Measurements from ENCODE around the gene LETM1.

Gene LETM1

DNA sequence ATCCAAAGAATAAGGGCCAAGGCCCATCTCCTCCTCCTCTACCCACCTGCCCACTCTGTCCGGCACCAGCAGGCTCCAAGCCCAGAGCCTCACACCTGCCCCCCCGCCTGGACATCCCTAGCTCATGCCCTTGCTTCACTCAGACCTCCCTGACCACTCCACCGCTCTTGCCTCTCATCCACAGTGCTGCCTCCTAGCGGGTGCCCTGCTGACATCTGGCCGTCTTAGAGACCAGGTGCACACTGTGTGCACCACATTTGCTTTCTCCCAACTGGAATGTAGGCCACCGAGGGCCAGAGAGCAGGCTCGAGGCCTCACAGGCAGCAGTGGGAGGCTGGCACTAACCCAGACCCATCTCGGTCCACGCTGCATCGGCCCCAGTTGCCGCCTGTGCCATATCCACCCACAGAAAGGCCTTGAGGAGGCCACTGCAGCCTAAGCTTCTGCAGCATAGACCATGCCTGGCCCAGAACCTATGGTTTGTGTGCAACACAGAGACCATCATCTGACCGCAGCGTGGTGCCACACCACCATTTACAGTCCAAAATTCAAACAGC is 13.5 kb downstream of the LETM1 start:
- H3K36me3 ChIP-seq (replicated peaks in 1 of 2; ENCODE audit: control insufficient read depth in 2 of 2, insufficient read depth in 2 of 2, low read length in 2 of 2), result peaks cover 23 to 94% of the 10 kb centered on the region in 2 donors
- peak overlapping the region; percentile 44 for H3K9ac ChIP-seq (ENCODE audit: low read depth, low read length, poor library complexity)
- no peak overlapping the region for H3K4me2 ChIP-seq (ENCODE audit: insufficient read depth, low read length, poor library complexity, severe bottlenecking)
- peaks cover 0 to 2% of the 10 kb centered on the region in 2 donors for H3K9me3 ChIP-seq (replicated peaks in 1 of 2; ENCODE audit: control insufficient read depth in 2 of 2, insufficient read depth in 1 of 2, low read depth in 1 of 2, low read length in 2 of 2)
- no peaks in the 10 kb centered on the region for H3K27me3 ChIP-seq (ENCODE audit: control insufficient read depth in 3 of 3, insufficient read depth in 3 of 3, low read depth in 1 of 3, low read length in 3 of 3)
- H2AFZ ChIP-seq (ENCODE audit: low read length), result no peak overlapping the region
- H3K4me1 ChIP-seq (ENCODE audit: control insufficient read depth in 2 of 2, insufficient read depth in 1 of 2, low read depth in 1 of 2, low read length in 2 of 2), result no peaks in the 10 kb centered on the region
- no peak overlapping the region for H4K91ac ChIP-seq (ENCODE audit: low read depth, low read length, poor library complexity)
- peaks cover 5% of the 10 kb centered on the region for H3K79me1 ChIP-seq (ENCODE audit: low read depth, low read length)
- H3K23ac ChIP-seq (ENCODE audit: low read depth, low read length, poor library complexity), result peak overlapping the region; percentile 65
- H3K4me3 ChIP-seq (ENCODE audit: low read length in 2 of 2), result no peak overlapping the region
- H2BK120ac ChIP-seq (ENCODE audit: low read depth, low read length), result no peak overlapping the region
- no peak overlapping the region for H3K4ac ChIP-seq (ENCODE audit: low read length)
- H2BK15ac ChIP-seq (ENCODE audit: low read length), result no peak overlapping the region
- no peak overlapping the region for H3K18ac ChIP-seq (ENCODE audit: low read length)
- H2AK5ac ChIP-seq (ENCODE audit: low read depth, low read length), result no peak overlapping the region
- DNase-seq (ENCODE audit: low spot score), result no peak
- no peak overlapping the region for H3K27ac ChIP-seq (replicated peaks; ENCODE audit: low read length)
- no peak overlapping the region for H4K8ac ChIP-seq (ENCODE audit: low read depth, low read length)
- H3K14ac ChIP-seq (ENCODE audit: low read length), result no peak overlapping the region
- H2BK5ac ChIP-seq (ENCODE audit: low read length), result peak overlapping the region; percentile 87
- no CpG with 5 or more reads among the region's 13 CpGs for whole genome bisulfite sequencing, 2 donors (ENCODE audit: extremely low coverage in 2 of 2, insufficient read length in 2 of 2, insufficient replicate concordance in 1 of 2)
- H2BK12ac ChIP-seq (ENCODE audit: low read length), result peak overlapping the region; percentile 16

- Histone ChIP-seq H3K18ac (ENCODE audit: low read length) (no peak overlapping the region), H2AK5ac (ENCODE audit: low read depth, low read length) (no peak overlapping the region), H3K14ac (ENCODE audit: low read length) (no peak overlapping the region), H3K4me3 (ENCODE audit: low read length in 2 of 2) (peak overlapping the region in 1 of 2 donors; percentile 11), H2AFZ (ENCODE audit: low read length) (no peak overlapping the region), H3K9me3 (replicated peaks in 1 of 2; ENCODE audit: control insufficient read depth in 2 of 2, insufficient read depth in 1 of 2, low read depth in 1 of 2, low read length in 2 of 2) (peaks cover 0 to 2% of the 10 kb centered on the region in 2 donors), H3K4ac (ENCODE audit: low read length) (no peak overlapping the region), H3K4me1 (ENCODE audit: control insufficient read depth in 2 of 2, insufficient read depth in 1 of 2, low read depth in 1 of 2, low read length in 2 of 2) (no peaks in the 10 kb centered on the region), H3K27ac (replicated peaks; ENCODE audit: low read length) (no peak overlapping the region), H2BK5ac (ENCODE audit: low read length) (peak overlapping the region; percentile 87), H2BK12ac (ENCODE audit: low read length) (peak overlapping the region; percentile 46), H3K36me3 (replicated peaks in 1 of 2; ENCODE audit: control insufficient read depth in 2 of 2, insufficient read depth in 2 of 2, low read length in 2 of 2) (peaks cover 24 to 94% of the 10 kb centered on the region in 2 donors), H4K8ac (ENCODE audit: low read depth, low read length) (no peak overlapping the region), H3K79me1 (ENCODE audit: low read depth, low read length) (peaks cover 5% of the 10 kb centered on the region), H3K9ac (ENCODE audit: low read depth, low read length, poor library complexity) (no peak overlapping the region), H2BK15ac (ENCODE audit: low read length) (no peak overlapping the region), H3K23ac (ENCODE audit: low read depth, low read length, poor library complexity) (peak overlapping the region; percentile 47), H4K91ac (ENCODE audit: low read depth, low read length, poor library complexity) (no peak overlapping the region), H3K4me2 (ENCODE audit: insufficient read depth, low read length, poor library complexity, severe bottlenecking) (no peak overlapping the region), H3K27me3 (ENCODE audit: control insufficient read depth in 3 of 3, insufficient read depth in 3 of 3, low read depth in 1 of 3, low read length in 3 of 3) (no peaks in the 10 kb centered on the region), H2BK120ac (ENCODE audit: low read depth, low read length) (no peak overlapping the region)
- no CpG with 5 or more reads among the region's 9 CpGs for WGBS, 2 donors (ENCODE audit: extremely low coverage in 2 of 2, insufficient read length in 2 of 2, insufficient replicate concordance in 1 of 2)
- DNase-seq (ENCODE audit: low spot score), result no peak
Observed at GRCh38 chr4:1841887-1842210, 14.1 kb downstream of the LETM1 start.

- Histone ChIP-seq H3K4me2 (ENCODE audit: insufficient read depth, low read length, poor library complexity, severe bottlenecking) (no peak overlapping the region), H4K8ac (ENCODE audit: low read depth, low read length) (no peak overlapping the region), H2AFZ (ENCODE audit: low read length) (no peak overlapping the region), H3K9me3 (replicated peaks in 1 of 2; ENCODE audit: control insufficient read depth in 2 of 2, insufficient read depth in 1 of 2, low read depth in 1 of 2, low read length in 2 of 2) (peaks cover 0 to 2% of the 10 kb centered on the region in 2 donors), H2BK5ac (ENCODE audit: low read length) (peak overlapping the region; percentile 87), H2BK120ac (ENCODE audit: low read depth, low read length) (no peak overlapping the region), H3K4ac (ENCODE audit: low read length) (no peak overlapping the region), H2BK12ac (ENCODE audit: low read length) (no peak overlapping the region), H3K36me3 (replicated peaks in 1 of 2; ENCODE audit: control insufficient read depth in 2 of 2, insufficient read depth in 2 of 2, low read length in 2 of 2) (peaks cover 25 to 94% of the 10 kb centered on the region in 2 donors), H4K91ac (ENCODE audit: low read depth, low read length, poor library complexity) (no peak overlapping the region), H3K4me3 (ENCODE audit: low read length in 2 of 2) (peak overlapping the region in 1 of 2 donors; percentile 11), H3K9ac (ENCODE audit: low read depth, low read length, poor library complexity) (no peak overlapping the region), H3K4me1 (ENCODE audit: control insufficient read depth in 2 of 2, insufficient read depth in 1 of 2, low read depth in 1 of 2, low read length in 2 of 2) (no peaks in the 10 kb centered on the region), H2AK5ac (ENCODE audit: low read depth, low read length) (no peak overlapping the region), H3K23ac (ENCODE audit: low read depth, low read length, poor library complexity) (peak overlapping the region; percentile 47), H2BK15ac (ENCODE audit: low read length) (no peak overlapping the region), H3K14ac (ENCODE audit: low read length) (no peak overlapping the region), H3K27ac (replicated peaks; ENCODE audit: low read length) (no peak overlapping the region), H3K79me1 (ENCODE audit: low read depth, low read length) (peaks cover 5% of the 10 kb centered on the region), H3K27me3 (ENCODE audit: control insufficient read depth in 3 of 3, insufficient read depth in 3 of 3, low read depth in 1 of 3, low read length in 3 of 3) (no peaks in the 10 kb centered on the region), H3K18ac (ENCODE audit: low read length) (no peak overlapping the region)
- DNase-seq (ENCODE audit: low spot score), result no peak
- WGBS, 2 donors (ENCODE audit: extremely low coverage in 2 of 2, insufficient read length in 2 of 2, insufficient replicate concordance in 1 of 2), result no CpG with 5 or more reads among the region's 31 CpGs
Observed at GRCh38 chr4:1841201-1841886, 14.6 kb downstream of the LETM1 start.

DNA sequence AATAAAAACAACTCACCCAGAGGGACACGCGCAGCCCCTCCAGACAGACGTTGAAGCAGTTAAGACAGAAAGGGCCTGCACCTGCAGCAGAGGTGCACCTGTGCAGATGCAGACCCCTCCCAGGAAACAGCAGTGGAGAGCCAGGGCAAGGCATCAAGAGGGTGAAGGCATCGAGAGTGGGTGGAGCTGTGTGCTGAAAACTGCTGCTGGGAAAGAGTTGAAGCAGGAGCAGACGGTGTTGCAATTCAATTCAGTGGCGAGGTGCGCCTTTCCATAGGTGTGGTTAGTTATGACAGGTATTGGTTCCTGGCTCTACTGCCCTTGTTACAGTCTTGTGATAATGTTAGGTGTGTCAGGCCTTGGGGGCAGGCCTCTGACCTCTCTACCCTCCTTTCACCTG is 16.7 kb downstream of the LETM1 start:
- no peak for DNase-seq (ENCODE audit: low spot score)
- Histone ChIP-seq H4K8ac (ENCODE audit: low read depth, low read length) (no peak overlapping the region), H2BK15ac (ENCODE audit: low read length) (no peak overlapping the region), H3K9ac (ENCODE audit: low read depth, low read length, poor library complexity) (no peak overlapping the region), H2BK120ac (ENCODE audit: low read depth, low read length) (no peak overlapping the region), H3K27me3 (ENCODE audit: control insufficient read depth in 3 of 3, insufficient read depth in 3 of 3, low read depth in 1 of 3, low read length in 3 of 3) (no peaks in the 10 kb centered on the region), H3K27ac (replicated peaks; ENCODE audit: low read length) (no peak overlapping the region), H3K4ac (ENCODE audit: low read length) (no peak overlapping the region), H3K4me2 (ENCODE audit: insufficient read depth, low read length, poor library complexity, severe bottlenecking) (no peak overlapping the region), H2AFZ (ENCODE audit: low read length) (no peak overlapping the region), H3K79me1 (ENCODE audit: low read depth, low read length) (peaks cover 5% of the 10 kb centered on the region), H2BK12ac (ENCODE audit: low read length) (no peak overlapping the region), H3K9me3 (replicated peaks in 1 of 2; ENCODE audit: control insufficient read depth in 2 of 2, insufficient read depth in 1 of 2, low read depth in 1 of 2, low read length in 2 of 2) (peaks cover 0 to 2% of the 10 kb centered on the region in 2 donors), H3K4me3 (ENCODE audit: low read length in 2 of 2) (peak overlapping the region in 1 of 2 donors; percentile 59), H4K91ac (ENCODE audit: low read depth, low read length, poor library complexity) (no peak overlapping the region), H2AK5ac (ENCODE audit: low read depth, low read length) (no peak overlapping the region), H2BK5ac (ENCODE audit: low read length) (no peak overlapping the region), H3K36me3 (replicated peaks in 1 of 2; ENCODE audit: control insufficient read depth in 2 of 2, insufficient read depth in 2 of 2, low read length in 2 of 2) (peaks cover 34 to 94% of the 10 kb centered on the region in 2 donors), H3K14ac (ENCODE audit: low read length) (no peak overlapping the region), H3K23ac (ENCODE audit: low read depth, low read length, poor library complexity) (no peak overlapping the region), H3K4me1 (ENCODE audit: control insufficient read depth in 2 of 2, insufficient read depth in 1 of 2, low read depth in 1 of 2, low read length in 2 of 2) (no peaks in the 10 kb centered on the region), H3K18ac (ENCODE audit: low read length) (no peak overlapping the region)
- no CpG with 5 or more reads among the region's 7 CpGs for WGBS, 2 donors (ENCODE audit: extremely low coverage in 2 of 2, insufficient read length in 2 of 2, insufficient replicate concordance in 1 of 2)

All from neuronal stem cell (in vitro differentiated cells).